OCI-LY1 (cell line): ENCODE measurements around the gene VPS54.

Experiments
- H2AFZ ChIP-seq: fragments of 200-600 bp; sonication (generic), shearing (Covaris generic); 2 replicates; pipeline ENCODE4 v1.6.0; 2014; ENCODE audit warnings: antibody characterized with exemption, mild to moderate bottlenecking, low read length
- H3F3A ChIP-seq: fragments of 200-600 bp; sonication (generic), shearing (Covaris generic); 2 replicates; pipeline ENCODE4 v1.6.0; 2014; ENCODE audit warnings: mild to moderate bottlenecking, antibody characterized with exemption, low read length, moderate library complexity; ENCODE audit not compliant: insufficient read depth
- H3K27ac ChIP-seq: fragments of 200-600 bp; sonication (generic); 2 replicates; pipeline ENCODE4 v1.5.1; 2014; ENCODE audit warnings: low read length, mixed run types, mild to moderate bottlenecking, low read depth; ENCODE audit not compliant: poor library complexity, severe bottlenecking
- H3K27me3 ChIP-seq: fragments of 200-600 bp; sonication (generic); 2 replicates; pipeline ENCODE4 v1.6.0; 2014; ENCODE audit warnings: antibody characterized with exemption, mild to moderate bottlenecking, low read length, moderate library complexity; ENCODE audit not compliant: insufficient read depth
- H3K36me3 ChIP-seq: fragments of 200-600 bp; sonication (generic); 2 replicates; pipeline ENCODE4 v1.6.1; 2014; ENCODE audit warnings: mild to moderate bottlenecking, antibody characterized with exemption, low read length, moderate library complexity, mixed read lengths; ENCODE audit not compliant: insufficient read depth
- H3K4me1 ChIP-seq: fragments of 200-600 bp; sonication (generic); 2 replicates; pipeline ENCODE4 v1.5.1; 2014; ENCODE audit warnings: mild to moderate bottlenecking, low read length, moderate library complexity; ENCODE audit not compliant: insufficient read depth, severe bottlenecking
- H3K4me2 ChIP-seq: fragments of 200-600 bp; sonication (generic), shearing (Covaris generic); 2 replicates; pipeline ENCODE4 v1.6.1; 2014; ENCODE audit warnings: low read length
- H3K4me3 ChIP-seq: fragments of 200-600 bp; sonication (generic); 2 replicates; pipeline ENCODE4 v1.5.1; 2014; ENCODE audit warnings: low read length, low read depth, mild to moderate bottlenecking, mixed read lengths; ENCODE audit not compliant: poor library complexity, severe bottlenecking
- H3K79me2 ChIP-seq: fragments of 200-600 bp; shearing (Covaris generic); 2 replicates; pipeline ENCODE4 v1.6.1; 2016; ENCODE audit warnings: mixed run types, low read length, mixed read lengths; ENCODE audit not compliant: insufficient read depth
- H3K9ac ChIP-seq: fragments of 200-600 bp; sonication (generic), shearing (Covaris generic); 2 replicates; pipeline ENCODE4 v1.6.1; 2014; ENCODE audit warnings: mild to moderate bottlenecking, low read length, mixed read lengths
- H3K9me2 ChIP-seq: fragments of 200-600 bp; sonication (generic), shearing (Covaris generic); 2 replicates; pipeline ENCODE4 v1.6.1; 2014; ENCODE audit warnings: low read depth, mild to moderate bottlenecking, low read length, mixed read lengths
- H3K9me3 ChIP-seq: fragments of 200-600 bp; shearing (Covaris generic); 2 replicates; pipeline ENCODE4 v1.6.1; 2014; ENCODE audit warnings: low read length, mixed read lengths
- H4K20me1 ChIP-seq: fragments of 200-600 bp; sonication (generic), shearing (Covaris generic); 2 replicates; pipeline ENCODE4 v1.6.0; 2016; ENCODE audit warnings: mild to moderate bottlenecking, low read length; ENCODE audit not compliant: insufficient read depth
- CTCF ChIP-seq: fragments of 200-600 bp; sonication (generic), shearing (Covaris generic); IDR thresholded peaks from 2 replicates; pipeline ENCODE4 v1.5.1; 2017; ENCODE audit warnings: mild to moderate bottlenecking, antibody characterized with exemption, low read length, moderate library complexity, mixed read lengths
- EZH2 ChIP-seq: fragments of 200-600 bp; sonication (generic), shearing (Covaris generic); IDR thresholded peaks from 2 replicates; pipeline ENCODE4 v1.8.0; 2017; ENCODE audit warnings: borderline replicate concordance, mixed run types, mild to moderate bottlenecking, antibody characterized with exemption, low read length, moderate library complexity, mixed read lengths

Gene VPS54

DNA sequence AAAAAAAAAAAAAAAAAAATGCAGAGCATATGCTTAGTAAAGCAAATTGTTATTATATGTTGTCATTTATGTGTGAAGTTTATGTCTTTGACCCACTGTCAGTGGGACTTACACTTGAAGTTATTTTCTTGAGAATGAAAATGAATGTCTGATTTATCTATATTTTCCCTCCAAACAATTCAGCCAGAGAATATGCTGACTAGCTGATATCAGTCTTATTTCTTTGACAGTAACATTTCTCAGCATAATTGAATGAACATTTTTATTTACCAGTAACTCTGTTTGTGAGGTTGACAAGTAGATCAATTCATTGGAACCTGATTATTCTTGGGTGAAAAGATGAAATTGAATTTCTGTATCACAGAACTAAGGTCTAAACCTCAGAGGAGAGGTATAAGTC, 40.0 kb upstream of the VPS54 start:
- Histone ChIP-seq H3K4me1 (peaks cover 73% of the 10 kb centered on the region), H3K27ac (peak overlapping the region; percentile 77)

GRCh38 chr2:64056021-64056420, 36.8 kb upstream of the VPS54 start:
- peak overlapping the region; percentile 99 for H3K27ac ChIP-seq

More for the DNA sequence above, 40.0 kb upstream of the VPS54 start:
- Histone ChIP-seq H3K9me3 (no peaks in the 10 kb centered on the region), H3K27me3 (no peaks in the 10 kb centered on the region), H3K9ac (no peak overlapping the region; the same call in 1 of the 2 replicates), H3F3A (no peaks in the 10 kb centered on the region), H2AFZ (peak overlapping the region; percentile 58; the same call in 1 of the 2 replicates), H3K9me2 (no peaks in the 10 kb centered on the region), H3K79me2 (no peaks in the 10 kb centered on the region), H4K20me1 (no peaks in the 10 kb centered on the region), H3K4me3 (no peak overlapping the region), H3K36me3 (no peaks in the 10 kb centered on the region), H3K4me2 (no peak overlapping the region)
- TF ChIP-seq EZH2 (no peak), CTCF (no peak)

DNA sequence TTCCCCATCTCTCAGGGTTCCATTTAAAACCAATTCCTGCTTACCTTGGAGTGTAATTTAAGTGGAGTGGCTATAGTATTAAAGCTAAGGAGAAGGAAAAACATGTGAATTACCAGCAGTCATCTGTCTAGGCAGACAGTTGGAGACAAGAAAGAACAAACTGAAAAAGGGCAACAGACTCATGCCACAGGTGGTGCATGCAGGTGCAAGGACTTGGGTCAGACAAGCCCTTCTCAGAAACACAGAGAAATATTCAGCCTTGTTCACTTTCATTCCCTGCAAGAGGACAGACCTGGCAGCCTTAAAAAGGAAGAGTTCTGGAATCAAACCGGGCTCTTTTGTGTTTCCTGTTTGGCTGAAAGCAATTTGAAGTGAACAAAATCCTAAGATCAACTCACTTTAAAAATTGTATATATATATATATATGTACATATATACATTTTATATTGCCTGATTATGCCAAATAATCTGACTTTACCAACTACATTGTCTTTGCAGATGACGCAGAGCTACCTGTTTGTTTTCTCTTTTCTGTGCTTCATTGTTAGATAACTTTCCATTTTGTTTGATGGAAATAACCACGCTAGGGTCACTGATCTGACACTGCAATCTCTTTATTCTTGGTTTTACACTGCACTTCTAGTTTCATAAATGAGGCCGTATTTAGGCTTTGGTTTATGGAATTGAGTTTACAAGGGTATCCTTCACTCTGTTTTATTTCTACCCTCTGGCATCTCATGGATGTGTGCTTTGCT, 35.1 kb upstream of the VPS54 start:
- H3K27ac ChIP-seq = peak overlapping the region; percentile 99
- peak overlapping the region; percentile 68 for H3K9ac ChIP-seq
- H3K79me2 ChIP-seq = no peaks in the 10 kb centered on the region
- no peaks in the 10 kb centered on the region for H3K36me3 ChIP-seq
- TF ChIP-seq EZH2 (no peak), CTCF (no peak)
- H3K4me1 ChIP-seq = peaks cover 75% of the 10 kb centered on the region
- H3K9me2 ChIP-seq = no peaks in the 10 kb centered on the region
- no peak overlapping the region for H3K4me3 ChIP-seq
- H2AFZ ChIP-seq = no peak overlapping the region
- no peaks in the 10 kb centered on the region for H3K27me3 ChIP-seq
- peak overlapping the region; percentile 50 for H3K4me2 ChIP-seq
- no peaks in the 10 kb centered on the region for H4K20me1 ChIP-seq
- H3F3A ChIP-seq = no peaks in the 10 kb centered on the region
- no peaks in the 10 kb centered on the region for H3K9me3 ChIP-seq

More at GRCh38 chr2:64056021-64056420, 36.8 kb upstream of the VPS54 start:
- Histone ChIP-seq H3K9me2 (no peaks in the 10 kb centered on the region), H4K20me1 (no peaks in the 10 kb centered on the region), H3K4me2 (no peak overlapping the region), H2AFZ (no peak overlapping the region), H3K9ac (no peak overlapping the region), H3K4me1 (peaks cover 72% of the 10 kb centered on the region), H3K36me3 (no peaks in the 10 kb centered on the region), H3F3A (no peaks in the 10 kb centered on the region), H3K27me3 (no peaks in the 10 kb centered on the region), H3K9me3 (no peaks in the 10 kb centered on the region), H3K79me2 (no peaks in the 10 kb centered on the region), H3K4me3 (no peak overlapping the region)
- TF ChIP-seq CTCF (no peak), EZH2 (no peak)
